ENCODE measurements around the gene CBLIF.
"Not testable (repeated sequence)": the region's sequence is repeated elsewhere in the genome, so short reads cannot be mapped to it uniquely, and the experiment has no call there.

Gene CBLIF

GRCh38 chr11:59818572-59818971 lies 26.7 kb downstream of the CBLIF start:
- TF ChIP-seq CTCF (IDR thresholded peaks at IDR 0.05; ENCODE audit: extremely low read depth, missing control alignments), result no peak

GRCh38 chr11:59816434-59816833 lies 28.9 kb downstream of the CBLIF start:
- not testable (repeated sequence) for DNase-seq (ENCODE audit: low spot score)

More at GRCh38 chr11:59818572-59818971, 26.7 kb downstream of the CBLIF start:
- no peak for DNase-seq (ENCODE audit: low spot score)

DNA sequence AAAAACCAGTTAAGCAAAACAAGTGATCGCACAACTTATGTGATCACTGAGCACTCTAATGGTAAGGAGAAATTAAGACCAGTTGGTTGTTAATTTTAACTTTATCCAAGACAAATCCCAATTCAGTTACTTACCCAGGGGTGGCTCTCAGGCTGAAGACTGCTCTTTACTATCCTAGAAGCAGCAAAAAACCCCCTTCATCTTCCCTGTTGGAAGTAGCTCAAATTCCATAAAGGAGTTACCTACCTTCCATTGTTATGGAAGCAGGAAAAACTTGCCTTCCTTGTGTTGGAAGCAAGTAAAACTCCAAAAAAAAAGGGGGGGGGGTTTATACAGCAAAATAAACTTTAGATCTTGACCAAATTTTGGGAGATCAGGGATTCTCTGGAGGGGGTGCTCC lies 29.5 kb downstream of the CBLIF start:
- no peak for DNase-seq (ENCODE audit: low spot score)
- no peak for TF ChIP-seq CTCF (IDR thresholded peaks at IDR 0.05; ENCODE audit: extremely low read depth, missing control alignments)

DNA sequence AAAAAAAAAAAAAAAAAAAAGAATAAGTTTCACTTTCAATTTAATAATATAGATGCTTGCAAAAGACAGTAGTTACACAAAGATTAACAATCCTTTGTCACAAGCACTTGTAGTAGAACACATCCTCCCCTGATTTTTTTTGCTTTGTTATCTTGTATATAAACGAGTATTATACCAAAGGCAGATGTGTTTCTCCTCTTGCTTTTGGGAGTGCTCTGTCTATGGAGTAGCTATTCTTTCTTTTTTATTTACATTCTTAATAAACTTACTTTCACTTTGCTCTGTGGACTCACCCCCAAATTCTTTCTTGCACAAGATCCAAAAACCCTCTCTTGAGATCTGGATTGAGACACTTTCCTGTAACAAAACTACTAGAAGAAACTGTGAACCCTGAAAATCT lies 31.3 kb downstream of the CBLIF start:
- DNase-seq (ENCODE audit: low spot score), result no peak
- no peak for TF ChIP-seq CTCF (IDR thresholded peaks at IDR 0.05; ENCODE audit: extremely low read depth, missing control alignments)

- no peak for TF ChIP-seq CTCF (IDR thresholded peaks at IDR 0.05; ENCODE audit: extremely low read depth, missing control alignments)
- no peak for DNase-seq (ENCODE audit: low spot score)
Observed at GRCh38 chr11:59813364-59813763, 31.9 kb downstream of the CBLIF start.

- no peak for TF ChIP-seq CTCF (IDR thresholded peaks at IDR 0.05; ENCODE audit: extremely low read depth, missing control alignments)
- no peak for DNase-seq (ENCODE audit: low spot score)
Observed at GRCh38 chr11:59812220-59812619, 33.1 kb downstream of the CBLIF start.

GRCh38 chr11:59810911-59811259 lies 34.4 kb downstream of the CBLIF start:
- no peak for DNase-seq (ENCODE audit: low spot score)
- TF ChIP-seq CTCF (IDR thresholded peaks at IDR 0.05; ENCODE audit: extremely low read depth, missing control alignments), result no peak

DNA sequence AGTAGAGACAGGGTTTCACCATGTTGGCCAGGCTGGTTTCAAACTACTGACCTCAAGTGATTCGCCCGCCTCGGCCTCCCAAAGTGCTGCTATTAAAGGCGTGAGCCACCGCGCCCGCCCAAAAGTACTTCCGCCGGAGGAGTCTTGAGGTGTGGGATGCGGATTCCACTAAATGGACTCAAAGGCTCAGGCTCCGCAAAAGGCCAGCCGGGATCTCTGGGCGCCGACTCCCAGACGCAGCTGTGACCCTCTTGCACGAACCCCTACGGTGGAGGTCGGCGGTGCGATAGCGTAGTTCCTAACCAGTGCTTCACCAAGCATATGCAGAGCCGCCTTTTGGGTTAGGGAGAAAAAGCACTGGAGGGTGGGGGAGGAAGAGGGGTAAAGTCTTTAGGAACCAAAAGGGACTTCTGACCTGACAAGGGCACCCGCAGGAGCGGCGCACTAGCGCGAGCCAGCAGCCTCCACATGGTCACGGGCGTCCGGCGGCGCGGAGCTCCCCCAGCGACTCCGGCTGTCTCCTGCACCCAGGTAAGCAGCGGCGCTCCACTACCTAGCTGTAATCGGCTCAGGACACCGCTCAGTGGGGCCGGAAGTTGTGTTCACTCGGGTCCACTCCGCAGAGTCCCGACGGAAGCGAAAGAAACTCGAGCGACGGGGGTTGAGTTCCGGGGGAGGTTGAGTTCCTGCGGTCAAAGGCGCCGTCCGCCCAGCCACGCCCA lies 34.9 kb downstream of the CBLIF start, which contains the start of gene MRPL16:
Gene MRPL16 (minus strand): TSS at position 590 of the 722 bp plus-strand sequence. CDS start 120 bp downstream, at position 470.
- peak; percentile 84 for DNase-seq (ENCODE audit: low spot score)

More for the DNA sequence above, 34.9 kb downstream of the CBLIF start, which contains the start of gene MRPL16:
- no peak for TF ChIP-seq CTCF (IDR thresholded peaks at IDR 0.05; ENCODE audit: extremely low read depth, missing control alignments)
